Coronary artery (tissue), 2 donors: ENCODE results near the gene PITPNM3.
"Not testable (repeated sequence)": the region's sequence is repeated elsewhere in the genome, so short reads cannot be mapped to it uniquely, and the experiment has no call there.

Source experiments
- DNase-seq: peaks from one replicate; pipeline ENCODE4 v3.0.0-alpha.2; 2017; ENCODE audit warnings: low spot score
- H3K27ac ChIP-seq, 2 donors: fragments of 200-600 bp; sonication (generic); one replicate each; pipeline ENCODE4 v1.5.1; 2016 to 2019
- H3K4me3 ChIP-seq: fragments of 200-600 bp; sonication (generic); 2 replicates; pipeline ENCODE4 v1.5.1; 2016; ENCODE audit warnings: mild to moderate bottlenecking, moderate library complexity
- TF ChIP-seq, protein P1 (sequence below): fragments of 200-600 bp; sonication (generic); IDR thresholded peaks from one replicate; pipeline ENCODE4 v1.5.1; 2019; ENCODE audit warnings: antibody characterized with exemption

Gene PITPNM3

DNA sequence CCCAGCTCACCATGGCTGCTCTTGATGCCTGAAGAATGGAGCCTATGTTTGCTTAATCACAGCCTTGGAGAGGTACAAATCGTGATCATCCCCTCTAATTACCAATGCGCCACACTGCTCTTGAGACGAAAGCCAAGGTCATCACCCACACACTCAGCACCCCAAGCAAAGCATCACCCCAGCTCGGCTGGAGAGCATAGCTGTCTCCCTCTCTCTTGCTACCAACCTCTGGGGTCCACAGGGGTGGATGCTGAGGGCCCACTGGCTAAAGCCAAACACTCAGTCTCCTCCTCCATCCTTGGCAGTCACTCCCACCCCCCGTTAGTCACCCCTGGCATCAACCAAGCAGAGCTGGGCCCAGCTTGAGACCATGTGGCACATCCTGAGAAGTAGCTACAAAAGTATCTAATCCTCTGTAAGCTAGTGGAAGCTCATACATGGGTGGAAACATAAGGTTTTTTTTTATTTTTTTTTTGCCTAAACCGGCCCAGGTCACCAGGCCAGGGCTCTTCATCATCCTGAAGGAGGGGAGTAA, 67.3 kb downstream of the PITPNM3 start:
- Histone ChIP-seq H3K4me3 (no peak overlapping the region), H3K27ac (no peak overlapping the region)
- TF ChIP-seq, protein P1, sequence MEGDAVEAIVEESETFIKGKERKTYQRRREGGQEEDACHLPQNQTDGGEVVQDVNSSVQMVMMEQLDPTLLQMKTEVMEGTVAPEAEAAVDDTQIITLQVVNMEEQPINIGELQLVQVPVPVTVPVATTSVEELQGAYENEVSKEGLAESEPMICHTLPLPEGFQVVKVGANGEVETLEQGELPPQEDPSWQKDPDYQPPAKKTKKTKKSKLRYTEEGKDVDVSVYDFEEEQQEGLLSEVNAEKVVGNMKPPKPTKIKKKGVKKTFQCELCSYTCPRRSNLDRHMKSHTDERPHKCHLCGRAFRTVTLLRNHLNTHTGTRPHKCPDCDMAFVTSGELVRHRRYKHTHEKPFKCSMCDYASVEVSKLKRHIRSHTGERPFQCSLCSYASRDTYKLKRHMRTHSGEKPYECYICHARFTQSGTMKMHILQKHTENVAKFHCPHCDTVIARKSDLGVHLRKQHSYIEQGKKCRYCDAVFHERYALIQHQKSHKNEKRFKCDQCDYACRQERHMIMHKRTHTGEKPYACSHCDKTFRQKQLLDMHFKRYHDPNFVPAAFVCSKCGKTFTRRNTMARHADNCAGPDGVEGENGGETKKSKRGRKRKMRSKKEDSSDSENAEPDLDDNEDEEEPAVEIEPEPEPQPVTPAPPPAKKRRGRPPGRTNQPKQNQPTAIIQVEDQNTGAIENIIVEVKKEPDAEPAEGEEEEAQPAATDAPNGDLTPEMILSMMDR, result no peak
- DNase-seq, result no peak

DNA sequence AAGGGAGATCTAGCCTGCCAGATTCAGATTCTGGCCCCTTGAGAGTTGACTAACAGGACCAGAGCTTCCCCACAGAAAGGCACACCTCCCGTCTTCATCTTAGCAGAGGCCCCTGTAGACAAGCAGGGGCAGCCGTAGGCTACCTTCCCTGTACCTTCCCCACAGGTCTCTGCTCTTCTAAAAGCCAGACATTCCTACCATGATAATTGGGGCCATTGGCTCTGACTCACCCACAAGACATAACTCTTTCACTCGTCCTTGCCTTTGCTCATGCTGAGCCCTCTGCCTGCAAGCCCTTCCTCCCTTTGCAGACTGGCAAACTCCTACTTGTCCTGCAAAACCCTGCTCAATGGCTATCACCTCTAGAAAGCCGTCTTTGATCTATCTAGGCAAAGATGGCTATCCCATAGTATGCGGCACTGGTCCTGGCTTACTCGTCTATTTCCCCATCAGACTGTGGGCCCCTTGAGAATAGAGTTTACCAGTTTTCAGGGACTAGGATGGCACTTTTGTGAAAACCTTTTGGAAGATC, 68.3 kb downstream of the PITPNM3 start:
- TF ChIP-seq, protein P1, result no peak
- Histone ChIP-seq H3K27ac (no peak overlapping the region), H3K4me3 (no peak overlapping the region)
- DNase-seq, result no peak

DNA sequence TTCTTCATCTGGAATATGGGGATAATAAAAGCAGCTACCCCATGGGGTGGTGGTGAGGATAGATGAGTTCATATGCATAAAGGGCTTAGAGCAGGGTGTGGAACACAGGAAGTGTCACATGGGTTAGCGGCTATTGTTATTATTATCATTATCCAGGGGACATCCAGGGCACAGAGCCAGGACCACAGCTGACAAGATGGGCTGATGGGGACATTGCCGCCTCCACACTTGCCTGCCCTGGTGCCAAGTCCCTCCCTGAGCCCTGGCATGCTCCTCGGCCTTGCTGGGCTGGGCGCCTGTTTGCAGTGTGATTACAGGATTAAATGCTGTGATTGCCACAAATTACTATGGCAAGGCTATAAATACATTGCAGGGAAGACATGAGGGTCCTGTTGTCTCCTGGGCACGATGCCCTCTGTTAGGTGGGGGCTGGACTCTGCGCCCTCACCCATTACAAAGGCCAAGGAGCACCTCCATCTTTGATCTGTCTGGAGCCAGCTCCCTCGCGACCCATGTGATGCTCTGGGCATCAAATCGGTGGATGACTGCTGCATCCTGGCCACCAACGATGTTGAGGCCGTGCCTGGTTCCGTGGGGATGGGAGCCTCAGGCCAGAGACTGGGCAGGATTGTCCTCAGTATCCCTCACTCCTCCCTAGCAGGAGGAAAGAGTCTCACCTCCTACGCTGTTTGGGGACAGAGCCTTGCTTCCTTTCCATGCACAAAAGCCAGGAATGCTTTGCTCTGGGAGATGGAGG, 68.9 kb downstream of the PITPNM3 start:
- DNase-seq, result no peak
- TF ChIP-seq, protein P1, result no peak
- Histone ChIP-seq H3K27ac (no peak overlapping the region), H3K4me3 (no peak overlapping the region)

DNA sequence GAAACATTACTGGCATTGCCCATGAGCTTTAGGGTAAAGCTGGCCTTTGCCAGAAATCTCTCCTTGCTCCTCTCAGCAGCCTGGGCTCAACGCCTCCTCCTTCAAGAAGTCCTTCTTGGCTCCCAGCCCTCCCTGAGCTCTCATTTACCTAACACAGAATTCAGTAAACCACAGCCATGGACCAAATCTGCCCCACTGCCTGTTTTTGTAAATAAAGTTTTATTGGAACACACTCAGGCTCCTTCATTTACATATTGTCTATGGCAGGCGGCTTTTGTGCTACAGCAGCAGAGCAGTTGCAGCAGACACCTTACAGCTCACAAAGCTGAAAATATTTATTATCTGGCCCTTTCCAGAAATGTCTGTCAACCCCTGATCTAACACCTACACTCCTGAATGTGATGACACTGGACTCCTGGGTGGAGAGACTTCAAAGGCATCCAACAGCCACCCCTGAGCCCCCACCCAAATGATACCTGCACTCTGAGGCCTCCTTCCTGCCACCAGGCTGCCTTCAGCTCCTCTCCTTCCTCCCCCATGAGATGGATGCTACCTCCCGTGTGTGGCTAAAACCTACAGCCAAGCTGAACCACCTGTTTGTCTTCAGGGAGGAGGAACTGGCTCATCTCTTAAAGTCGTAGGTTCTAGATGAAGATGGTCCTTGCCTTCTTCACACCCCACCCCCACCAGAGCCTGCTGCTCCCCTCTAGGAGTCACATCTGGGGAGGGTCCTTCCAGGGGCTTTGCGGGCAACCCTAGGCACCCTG, 70.5 kb downstream of the PITPNM3 start:
- no peak for DNase-seq
- TF ChIP-seq, protein P1, result no peak
- H3K4me3 ChIP-seq, result no peak overlapping the region

DNA sequence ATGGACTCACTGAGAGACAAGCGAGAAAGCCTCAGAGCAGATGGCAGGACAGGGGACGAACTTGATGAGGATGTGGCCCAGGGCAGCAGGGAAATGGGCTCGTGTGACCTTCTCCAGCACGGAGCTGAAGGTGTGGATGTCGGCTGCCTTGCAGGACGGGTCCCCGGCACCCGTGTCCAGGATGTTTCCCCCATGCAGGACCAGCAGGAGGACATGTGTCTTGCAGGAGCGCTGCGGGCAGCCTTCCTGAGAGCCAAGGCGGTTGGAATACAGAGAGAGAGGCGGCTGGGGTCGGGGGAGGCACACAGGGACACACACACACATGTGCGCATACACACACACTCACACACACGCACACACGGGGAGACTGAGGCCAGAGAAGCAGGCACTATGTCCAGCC, 72.8 kb downstream of the PITPNM3 start:
- DNase-seq, result no peak
- Histone ChIP-seq H3K27ac (no peak overlapping the region), H3K4me3 (no peak overlapping the region)
- TF ChIP-seq, protein P1, result no peak

More for the DNA sequence above, 70.5 kb downstream of the PITPNM3 start:
- no peak overlapping the region for H3K27ac ChIP-seq

DNA sequence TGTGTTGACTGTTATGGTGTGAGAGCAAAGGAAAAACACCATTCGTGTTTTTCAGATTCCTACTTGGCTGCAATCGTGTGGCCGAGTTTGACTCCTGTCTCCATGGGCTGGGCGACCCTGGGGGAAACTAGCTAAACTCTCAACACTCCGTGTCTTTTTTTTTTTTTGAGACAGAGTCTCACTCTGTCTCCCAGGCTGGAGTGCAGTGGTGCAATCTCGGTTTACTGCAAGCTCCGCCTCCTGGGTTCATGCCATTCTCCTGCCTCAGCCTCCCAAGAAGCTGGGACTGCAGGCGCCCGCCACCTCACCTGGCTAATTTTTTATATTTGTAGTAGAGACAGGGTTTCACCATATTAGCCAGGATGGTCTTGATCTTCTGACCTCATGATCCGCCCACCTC, 73.6 kb downstream of the PITPNM3 start:
- not testable (repeated sequence) for H3K4me3 ChIP-seq, H3K27ac ChIP-seq, DNase-seq

DNA sequence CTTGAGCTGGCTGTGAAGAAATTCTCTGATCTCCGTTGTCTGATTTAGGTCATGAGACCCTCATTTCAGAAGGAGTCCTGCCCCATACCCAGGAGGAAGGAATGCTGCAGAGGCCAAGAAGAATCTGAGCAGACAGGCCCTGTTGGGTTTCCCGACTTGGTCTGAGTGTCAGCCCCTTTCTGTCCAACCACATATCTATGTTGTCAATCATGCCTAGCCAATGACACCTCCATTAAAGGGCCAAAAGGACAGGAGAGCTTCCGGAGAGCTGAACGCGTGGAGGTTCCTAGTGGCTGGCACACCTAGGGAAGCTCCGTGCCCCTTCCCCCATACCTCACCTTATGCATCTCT, 74.3 kb downstream of the PITPNM3 start:
- DNase-seq, result no peak
- Histone ChIP-seq H3K27ac (no peak overlapping the region), H3K4me3 (no peak overlapping the region)
- TF ChIP-seq, protein P1, result no peak
